ENCODE measurements around the gene MKRN2OS.

Gene MKRN2OS

DNA sequence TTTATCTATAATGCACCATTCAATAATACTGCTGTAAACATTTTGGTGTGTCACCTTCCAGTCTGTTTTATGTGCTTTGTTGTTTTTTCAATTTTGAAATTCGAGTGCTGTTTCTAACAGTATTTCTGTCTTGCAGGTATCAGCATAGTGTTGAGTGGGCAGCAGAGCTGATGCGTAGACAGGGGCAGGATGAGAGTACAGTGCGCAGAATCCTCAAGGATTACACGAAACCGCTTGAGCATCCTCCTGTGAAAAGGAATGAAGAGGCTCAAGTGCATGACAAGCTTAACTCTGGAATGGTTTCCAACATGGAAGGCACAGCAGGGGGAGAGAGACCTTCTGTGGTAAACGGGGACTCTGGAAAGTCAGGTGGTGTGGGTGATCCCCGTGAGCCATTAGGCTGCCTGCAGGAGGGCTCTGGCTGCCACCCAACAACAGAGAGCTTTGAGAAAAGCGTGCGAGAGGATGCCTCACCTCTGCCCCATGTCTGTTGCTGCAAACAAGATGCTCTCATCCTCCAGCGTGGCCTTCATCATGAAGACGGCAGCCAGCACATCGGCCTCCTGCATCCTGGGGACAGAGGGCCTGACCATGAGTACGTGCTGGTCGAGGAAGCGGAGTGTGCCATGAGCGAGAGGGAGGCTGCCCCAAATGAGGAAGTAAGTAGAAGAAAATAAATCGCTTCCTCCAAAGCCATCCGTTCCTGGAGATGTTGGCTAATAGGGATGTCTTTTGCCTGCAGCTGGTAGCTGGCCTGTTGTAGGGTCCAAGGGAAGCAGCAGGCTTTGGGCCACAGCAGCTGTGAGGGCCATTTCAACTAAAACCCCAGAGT is 42.0 kb downstream of the MKRN2OS start:
- Histone ChIP-seq H3F3A (ENCODE audit: insufficient read depth, low read length) (no peaks in the 10 kb centered on the region), H3K4me2 (ENCODE audit: low read depth, low read length) (no peak overlapping the region), H3K9me3 (replicated peaks; ENCODE audit: insufficient read depth, low read length) (no peaks in the 10 kb centered on the region), H3K4me1 (ENCODE audit: low read length) (no peaks in the 10 kb centered on the region), H3K4me3 (ENCODE audit: low read length) (no peak overlapping the region), H3K9ac (ENCODE audit: low read length) (no peak overlapping the region), H3K79me2 (ENCODE audit: low read length) (no peaks in the 10 kb centered on the region), H3K9me2 (replicated peaks; ENCODE audit: insufficient read depth, low read length) (no peaks in the 10 kb centered on the region), H3K27ac (ENCODE audit: low read length) (no peak overlapping the region), H3K36me3 (replicated peaks; ENCODE audit: insufficient read depth, low read length) (no peaks in the 10 kb centered on the region; the same call in 1 of the 2 replicates), H4K20me1 (ENCODE audit: insufficient read depth, low read length) (no peaks in the 10 kb centered on the region), H3K27me3 (replicated peaks; ENCODE audit: insufficient read depth, low read length) (no peaks in the 10 kb centered on the region), H2AFZ (ENCODE audit: low read length) (no peak overlapping the region)
- TF ChIP-seq EZH2 (optimal IDR thresholded peaks at IDR 0.05; ENCODE audit: low read depth, low read length) (no peak), EZH2phosphoT487 (IDR thresholded peaks at IDR 0.05; ENCODE audit: low read length) (no peak)
- TF ChIP-seq, protein P1, sequence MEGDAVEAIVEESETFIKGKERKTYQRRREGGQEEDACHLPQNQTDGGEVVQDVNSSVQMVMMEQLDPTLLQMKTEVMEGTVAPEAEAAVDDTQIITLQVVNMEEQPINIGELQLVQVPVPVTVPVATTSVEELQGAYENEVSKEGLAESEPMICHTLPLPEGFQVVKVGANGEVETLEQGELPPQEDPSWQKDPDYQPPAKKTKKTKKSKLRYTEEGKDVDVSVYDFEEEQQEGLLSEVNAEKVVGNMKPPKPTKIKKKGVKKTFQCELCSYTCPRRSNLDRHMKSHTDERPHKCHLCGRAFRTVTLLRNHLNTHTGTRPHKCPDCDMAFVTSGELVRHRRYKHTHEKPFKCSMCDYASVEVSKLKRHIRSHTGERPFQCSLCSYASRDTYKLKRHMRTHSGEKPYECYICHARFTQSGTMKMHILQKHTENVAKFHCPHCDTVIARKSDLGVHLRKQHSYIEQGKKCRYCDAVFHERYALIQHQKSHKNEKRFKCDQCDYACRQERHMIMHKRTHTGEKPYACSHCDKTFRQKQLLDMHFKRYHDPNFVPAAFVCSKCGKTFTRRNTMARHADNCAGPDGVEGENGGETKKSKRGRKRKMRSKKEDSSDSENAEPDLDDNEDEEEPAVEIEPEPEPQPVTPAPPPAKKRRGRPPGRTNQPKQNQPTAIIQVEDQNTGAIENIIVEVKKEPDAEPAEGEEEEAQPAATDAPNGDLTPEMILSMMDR (IDR thresholded peaks at IDR 0.05; ENCODE audit: low read length) = no peak
- no peak for DNase-seq

DNA sequence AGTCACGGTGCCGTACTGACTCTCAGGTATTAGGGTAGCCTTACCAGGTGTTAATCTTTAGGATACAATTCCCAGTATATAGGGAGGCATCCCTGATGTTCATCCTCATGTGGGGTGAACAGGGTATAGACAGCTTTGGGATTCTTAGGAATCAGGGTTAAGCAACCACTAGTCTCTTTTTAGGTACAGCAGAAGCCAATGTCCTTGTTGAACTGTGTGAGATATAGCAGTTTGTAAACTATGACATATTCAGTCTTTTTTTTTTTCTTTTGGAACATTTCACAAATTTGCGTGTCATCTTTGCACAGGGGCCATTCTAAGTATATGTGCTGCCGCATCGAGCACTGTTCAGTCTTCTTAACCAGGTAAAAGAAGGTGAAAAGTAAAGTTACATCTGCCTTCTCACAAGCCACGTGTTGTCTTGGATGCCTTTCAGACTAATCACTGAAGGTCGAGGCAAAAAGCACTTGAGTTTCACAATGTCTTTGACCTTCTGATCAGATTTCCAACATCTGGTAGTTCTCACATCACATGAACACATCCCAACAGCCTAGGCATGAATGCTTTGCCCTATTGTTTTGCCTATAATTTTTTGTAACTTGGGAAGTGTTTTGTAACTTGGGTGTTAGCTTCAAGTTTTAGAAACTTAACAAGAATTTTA is 43.8 kb downstream of the MKRN2OS start:
- Histone ChIP-seq H3K9ac (ENCODE audit: low read length) (no peak overlapping the region), H3K27me3 (replicated peaks; ENCODE audit: insufficient read depth, low read length) (no peaks in the 10 kb centered on the region), H4K20me1 (ENCODE audit: insufficient read depth, low read length) (no peaks in the 10 kb centered on the region), H2AFZ (ENCODE audit: low read length) (no peak overlapping the region), H3K9me3 (replicated peaks; ENCODE audit: insufficient read depth, low read length) (no peaks in the 10 kb centered on the region), H3K4me2 (ENCODE audit: low read depth, low read length) (no peak overlapping the region), H3K36me3 (replicated peaks; ENCODE audit: insufficient read depth, low read length) (no peaks in the 10 kb centered on the region; the same call in 1 of the 2 replicates), H3F3A (ENCODE audit: insufficient read depth, low read length) (no peaks in the 10 kb centered on the region), H3K27ac (ENCODE audit: low read length) (no peak overlapping the region), H3K4me1 (ENCODE audit: low read length) (no peaks in the 10 kb centered on the region), H3K4me3 (ENCODE audit: low read length) (no peak overlapping the region), H3K79me2 (ENCODE audit: low read length) (no peaks in the 10 kb centered on the region), H3K9me2 (replicated peaks; ENCODE audit: insufficient read depth, low read length) (no peaks in the 10 kb centered on the region)
- DNase-seq = no peak
- TF ChIP-seq EZH2phosphoT487 (IDR thresholded peaks at IDR 0.05; ENCODE audit: low read length) = no peak
- TF ChIP-seq, protein P1 (IDR thresholded peaks at IDR 0.05; ENCODE audit: low read length) = no peak
- TF ChIP-seq EZH2 (optimal IDR thresholded peaks at IDR 0.05; ENCODE audit: low read depth, low read length) = no peak

DNA sequence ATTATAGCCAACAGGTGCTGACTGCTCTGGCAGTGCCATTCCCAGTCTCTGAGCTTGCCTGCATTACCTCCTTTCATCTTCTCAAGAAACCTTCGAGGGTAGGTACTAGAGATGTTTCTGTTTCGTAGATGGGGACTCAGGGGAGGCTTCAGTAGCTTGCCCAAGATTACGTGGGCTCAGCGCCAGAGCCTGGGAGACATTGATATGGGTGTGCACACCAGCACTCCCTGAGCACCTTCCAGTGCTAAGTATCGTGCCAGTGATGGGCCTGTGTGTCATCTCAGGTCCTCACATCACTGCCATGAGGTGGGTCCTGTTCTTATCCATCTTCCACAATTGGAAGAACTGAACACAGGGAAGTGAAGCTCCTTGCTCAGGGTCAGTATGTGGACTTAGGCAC is 45.8 kb downstream of the MKRN2OS start:
- no peaks in the 10 kb centered on the region; the same call in 1 of the 2 replicates for H3K36me3 ChIP-seq (replicated peaks; ENCODE audit: insufficient read depth, low read length)
- no peak for DNase-seq
- H3K27me3 ChIP-seq (replicated peaks; ENCODE audit: insufficient read depth, low read length) = no peaks in the 10 kb centered on the region
- H3K9me3 ChIP-seq (replicated peaks; ENCODE audit: insufficient read depth, low read length) = no peaks in the 10 kb centered on the region
- H4K20me1 ChIP-seq (ENCODE audit: insufficient read depth, low read length) = no peaks in the 10 kb centered on the region
- no peak overlapping the region for H3K4me3 ChIP-seq (ENCODE audit: low read length)
- H3K79me2 ChIP-seq (ENCODE audit: low read length) = no peaks in the 10 kb centered on the region
- H2AFZ ChIP-seq (ENCODE audit: low read length) = no peak overlapping the region
- no peaks in the 10 kb centered on the region for H3K4me1 ChIP-seq (ENCODE audit: low read length)
- no peaks in the 10 kb centered on the region for H3F3A ChIP-seq (ENCODE audit: insufficient read depth, low read length)
- no peaks in the 10 kb centered on the region for H3K9me2 ChIP-seq (replicated peaks; ENCODE audit: insufficient read depth, low read length)
- H3K9ac ChIP-seq (ENCODE audit: low read length) = no peak overlapping the region
- no peak overlapping the region for H3K4me2 ChIP-seq (ENCODE audit: low read depth, low read length)
- TF ChIP-seq, protein P1 (IDR thresholded peaks at IDR 0.05; ENCODE audit: low read length) = no peak
- TF ChIP-seq EZH2phosphoT487 (IDR thresholded peaks at IDR 0.05; ENCODE audit: low read length) (no peak), EZH2 (optimal IDR thresholded peaks at IDR 0.05; ENCODE audit: low read depth, low read length) (no peak)
- H3K27ac ChIP-seq (ENCODE audit: low read length) = no peak overlapping the region
